ENCODE measurements around the gene RFC1.
"Not testable (repeated sequence)": the region's sequence is repeated elsewhere in the genome, so short reads cannot be mapped to it uniquely, and the experiment has no call there.

RFC1 gene

DNA sequence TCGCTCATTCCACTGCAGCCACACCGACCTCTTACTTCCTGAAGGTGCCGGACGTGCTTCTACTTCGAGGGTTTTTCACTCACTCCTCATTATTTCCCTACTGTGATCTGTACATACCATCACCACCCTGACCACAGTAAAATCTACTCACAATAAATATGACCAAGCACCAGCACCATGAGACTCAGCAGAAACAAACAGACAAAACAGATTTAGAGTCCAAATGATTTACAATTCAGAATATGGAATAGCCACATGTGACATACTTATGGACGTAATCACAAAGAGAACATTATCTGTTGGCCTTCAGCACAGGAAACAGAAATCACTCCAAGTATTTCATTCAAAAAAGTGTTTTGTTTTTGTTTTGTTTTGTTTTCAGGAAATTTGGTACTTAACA is 24.4 kb upstream of the RFC1 start:
- Histone ChIP-seq H3K9ac (ENCODE audit: low read depth in 1 of 2, low read length in 2 of 2) (no peak overlapping the region), H3K27ac (ENCODE audit: low read depth, low read length) (no peak overlapping the region), H3K36me3 (ENCODE audit: control insufficient read depth in 1 of 2, insufficient read depth in 2 of 2, low read length in 2 of 2) (no peaks in the 10 kb centered on the region), H3K4me3 (ENCODE audit: low read depth in 1 of 2, low read length in 2 of 2) (no peak overlapping the region), H3K4me1 (ENCODE audit: control insufficient read depth in 1 of 2, insufficient read depth in 2 of 2, low read length in 2 of 2) (no peaks in the 10 kb centered on the region), H3K9me3 (ENCODE audit: control insufficient read depth in 1 of 2, low read length in 2 of 2) (no peaks in the 10 kb centered on the region), H3K27me3 (ENCODE audit: control insufficient read depth in 1 of 2, insufficient read depth in 2 of 2, low read length in 2 of 2) (peaks cover 0 to 5% of the 10 kb centered on the region in 2 donors)

DNA sequence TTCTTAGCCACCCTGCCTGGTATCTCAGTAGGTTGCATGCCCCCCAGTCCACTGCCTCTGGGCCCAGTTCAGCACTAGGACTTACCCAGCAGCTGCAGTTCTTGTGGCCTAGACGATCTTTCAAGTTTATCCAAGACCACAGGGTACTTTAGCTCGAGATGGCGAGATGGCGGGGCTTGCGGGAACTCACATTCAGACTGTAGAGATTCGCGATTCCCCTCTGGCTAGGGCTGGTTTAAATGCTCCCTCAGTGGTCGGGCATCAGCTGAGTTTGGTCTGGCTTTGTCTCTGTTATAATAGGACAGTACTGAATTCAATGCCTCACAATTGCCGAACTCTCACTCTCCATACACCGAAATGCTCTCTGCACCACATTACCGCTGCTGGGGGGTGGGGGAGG is 18.4 kb upstream of the RFC1 start:
- H3K4me3 ChIP-seq (ENCODE audit: low read depth in 1 of 2, low read length in 2 of 2), result no peak overlapping the region
- no peaks in the 10 kb centered on the region for H3K9me3 ChIP-seq (ENCODE audit: control insufficient read depth in 1 of 2, low read length in 2 of 2)
- no peak overlapping the region for H3K27ac ChIP-seq (ENCODE audit: low read depth, low read length)
- H3K4me1 ChIP-seq (ENCODE audit: control insufficient read depth in 1 of 2, insufficient read depth in 2 of 2, low read length in 2 of 2), result no peaks in the 10 kb centered on the region
- no peak overlapping the region for H3K9ac ChIP-seq (ENCODE audit: low read depth in 1 of 2, low read length in 2 of 2)
- peaks cover 0 to 4% of the 10 kb centered on the region in 2 donors for H3K27me3 ChIP-seq (ENCODE audit: control insufficient read depth in 1 of 2, insufficient read depth in 2 of 2, low read length in 2 of 2)
- no peaks in the 10 kb centered on the region for H3K36me3 ChIP-seq (ENCODE audit: control insufficient read depth in 1 of 2, insufficient read depth in 2 of 2, low read length in 2 of 2)

DNA sequence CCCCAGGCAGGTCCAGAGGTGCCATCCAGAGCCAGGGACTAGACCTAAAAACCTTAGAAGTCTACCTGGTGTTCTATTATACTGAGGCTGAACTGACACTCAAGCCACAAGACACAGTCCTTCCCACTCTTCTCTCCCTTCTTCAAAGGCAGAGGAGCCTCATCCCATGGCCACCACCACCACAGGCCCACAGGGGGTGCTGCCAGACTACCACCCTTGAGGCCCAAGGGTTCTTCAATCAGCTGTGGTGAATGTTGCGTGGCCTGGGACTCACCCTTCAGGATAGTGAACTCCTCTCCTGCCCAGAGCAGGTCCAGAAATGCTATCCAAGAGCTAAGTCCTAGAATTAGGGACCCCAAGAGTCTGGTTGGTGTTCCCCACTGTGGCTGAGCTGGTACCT is 17.5 kb upstream of the RFC1 start:
- Histone ChIP-seq H3K9ac (ENCODE audit: low read depth in 1 of 2, low read length in 2 of 2) (no peak overlapping the region), H3K27me3 (ENCODE audit: control insufficient read depth in 1 of 2, insufficient read depth in 2 of 2, low read length in 2 of 2) (no peaks in the 10 kb centered on the region), H3K4me3 (ENCODE audit: low read depth in 1 of 2, low read length in 2 of 2) (no peak overlapping the region), H3K4me1 (ENCODE audit: control insufficient read depth in 1 of 2, insufficient read depth in 2 of 2, low read length in 2 of 2) (no peaks in the 10 kb centered on the region), H3K27ac (ENCODE audit: low read depth, low read length) (no peak overlapping the region), H3K36me3 (ENCODE audit: control insufficient read depth in 1 of 2, insufficient read depth in 2 of 2, low read length in 2 of 2) (no peaks in the 10 kb centered on the region), H3K9me3 (ENCODE audit: control insufficient read depth in 1 of 2, low read length in 2 of 2) (no peaks in the 10 kb centered on the region)

DNA sequence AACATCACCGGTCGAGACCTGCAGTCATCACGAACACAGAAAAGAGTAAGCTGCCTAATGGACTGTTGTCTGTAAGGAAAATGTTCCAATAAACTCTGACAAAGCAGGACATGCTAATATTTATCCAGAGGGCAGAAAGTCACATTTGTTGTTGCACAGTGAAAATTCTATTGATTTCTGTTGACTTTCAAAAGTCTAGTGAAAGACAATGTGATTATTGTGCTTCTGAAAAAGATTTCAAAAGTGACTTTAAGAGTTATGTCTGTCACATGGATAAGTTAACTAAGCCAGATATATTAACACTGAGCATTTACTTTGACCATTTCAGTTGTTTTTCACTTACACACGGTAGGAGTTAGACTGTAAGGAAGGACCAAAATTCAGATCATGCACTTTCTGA is 9.3 kb upstream of the RFC1 start:
- Histone ChIP-seq H3K9me3 (ENCODE audit: control insufficient read depth in 1 of 2, low read length in 2 of 2) (no peaks in the 10 kb centered on the region), H3K4me3 (ENCODE audit: low read depth in 1 of 2, low read length in 2 of 2) (no peak overlapping the region), H3K4me1 (ENCODE audit: control insufficient read depth in 1 of 2, insufficient read depth in 2 of 2, low read length in 2 of 2) (no peaks in the 10 kb centered on the region), H3K27me3 (ENCODE audit: control insufficient read depth in 1 of 2, insufficient read depth in 2 of 2, low read length in 2 of 2) (no peaks in the 10 kb centered on the region), H3K9ac (ENCODE audit: low read depth in 1 of 2, low read length in 2 of 2) (no peak overlapping the region), H3K27ac (ENCODE audit: low read depth, low read length) (no peak overlapping the region), H3K36me3 (ENCODE audit: control insufficient read depth in 1 of 2, insufficient read depth in 2 of 2, low read length in 2 of 2) (no peaks in the 10 kb centered on the region)

DNA sequence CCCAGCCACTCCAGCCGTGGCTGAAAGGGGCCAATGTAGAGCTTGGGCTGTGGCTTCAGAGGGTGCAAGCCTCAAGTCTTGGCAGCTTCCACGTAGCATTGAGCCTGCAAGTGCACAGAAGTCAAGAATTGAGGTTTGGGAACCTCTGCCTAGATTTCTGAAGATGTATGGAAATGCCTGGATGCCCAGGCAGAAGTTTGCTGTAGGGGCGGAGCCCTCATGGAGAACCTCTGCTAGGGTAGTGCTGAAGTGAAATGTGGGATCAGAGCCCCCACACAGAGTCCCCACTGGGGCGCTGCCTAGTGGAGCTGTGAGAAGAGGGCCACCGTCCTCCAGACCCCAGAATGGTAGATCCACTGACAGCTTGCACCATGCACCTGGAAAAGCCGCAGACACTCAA is 5.0 kb upstream of the RFC1 start:
- H3K36me3 ChIP-seq (ENCODE audit: control insufficient read depth in 1 of 2, insufficient read depth in 2 of 2, low read length in 2 of 2); H3K9me3 ChIP-seq (ENCODE audit: control insufficient read depth in 1 of 2, low read length in 2 of 2); H3K4me3 ChIP-seq (ENCODE audit: low read depth in 1 of 2, low read length in 2 of 2); H3K27me3 ChIP-seq (ENCODE audit: control insufficient read depth in 1 of 2, insufficient read depth in 2 of 2, low read length in 2 of 2); H3K9ac ChIP-seq (ENCODE audit: low read depth in 1 of 2, low read length in 2 of 2); H3K27ac ChIP-seq (ENCODE audit: low read depth, low read length); H3K4me1 ChIP-seq (ENCODE audit: control insufficient read depth in 1 of 2, insufficient read depth in 2 of 2, low read length in 2 of 2): not testable (repeated sequence)

DNA sequence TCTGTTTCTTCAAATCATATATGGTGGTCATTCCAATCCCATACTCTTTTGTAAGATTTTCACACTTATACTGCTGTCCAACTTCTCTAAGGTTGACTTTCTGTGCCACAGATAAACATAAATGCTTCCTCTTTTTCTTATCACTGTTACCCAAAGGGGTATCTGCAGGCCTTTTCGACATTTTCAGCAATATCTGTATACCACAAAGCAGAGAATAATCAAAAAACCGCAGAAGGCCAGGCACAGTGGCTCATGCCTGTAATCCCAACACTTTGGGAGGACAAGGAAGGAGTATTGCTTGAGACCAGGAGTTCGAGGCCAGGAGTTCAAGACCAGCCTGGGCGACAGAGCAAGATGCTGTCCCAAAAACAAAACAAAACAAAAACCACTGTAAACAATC is 3.1 kb upstream of the RFC1 start:
- H3K36me3 ChIP-seq (ENCODE audit: control insufficient read depth in 1 of 2, insufficient read depth in 2 of 2, low read length in 2 of 2), result no peaks in the 10 kb centered on the region
- no peaks in the 10 kb centered on the region for H3K27me3 ChIP-seq (ENCODE audit: control insufficient read depth in 1 of 2, insufficient read depth in 2 of 2, low read length in 2 of 2)
- peaks cover 11 to 12% of the 10 kb centered on the region in 2 donors for H3K4me1 ChIP-seq (ENCODE audit: control insufficient read depth in 1 of 2, insufficient read depth in 2 of 2, low read length in 2 of 2)
- H3K9ac ChIP-seq (ENCODE audit: low read depth in 1 of 2, low read length in 2 of 2), result no peak overlapping the region
- H3K9me3 ChIP-seq (ENCODE audit: control insufficient read depth in 1 of 2, low read length in 2 of 2), result no peaks in the 10 kb centered on the region
- H3K27ac ChIP-seq (ENCODE audit: low read depth, low read length), result no peak overlapping the region
- H3K4me3 ChIP-seq (ENCODE audit: low read depth in 1 of 2, low read length in 2 of 2), result no peak overlapping the region

DNA sequence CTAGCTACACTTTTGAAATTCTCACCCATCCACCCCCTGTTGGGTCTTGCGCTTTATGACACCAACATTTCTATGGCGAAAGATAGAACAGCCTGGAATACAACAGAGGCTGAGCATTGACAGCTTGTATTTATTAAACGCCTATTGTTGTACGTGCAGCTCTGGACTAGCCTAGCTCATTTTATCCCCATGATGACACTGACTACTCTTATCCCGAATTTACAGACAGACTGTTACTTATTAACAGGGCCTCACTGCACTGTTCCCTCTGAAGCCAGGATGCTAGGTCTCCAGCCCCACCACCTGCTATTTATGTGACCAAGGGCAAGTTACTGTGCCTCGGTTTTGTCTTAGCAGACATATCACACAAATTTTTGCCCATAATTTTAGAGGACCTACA is 1.0 kb upstream of the RFC1 start:
- Histone ChIP-seq H3K9me3 (ENCODE audit: control insufficient read depth in 1 of 2, low read length in 2 of 2) (no peaks in the 10 kb centered on the region), H3K27ac (ENCODE audit: low read depth, low read length) (no peak overlapping the region), H3K27me3 (ENCODE audit: control insufficient read depth in 1 of 2, insufficient read depth in 2 of 2, low read length in 2 of 2) (no peaks in the 10 kb centered on the region), H3K4me1 (ENCODE audit: control insufficient read depth in 1 of 2, insufficient read depth in 2 of 2, low read length in 2 of 2) (peaks cover 14 to 15% of the 10 kb centered on the region in 2 donors), H3K4me3 (ENCODE audit: low read depth in 1 of 2, low read length in 2 of 2) (no peak overlapping the region), H3K9ac (ENCODE audit: low read depth in 1 of 2, low read length in 2 of 2) (no peak overlapping the region), H3K36me3 (ENCODE audit: control insufficient read depth in 1 of 2, insufficient read depth in 2 of 2, low read length in 2 of 2) (no peaks in the 10 kb centered on the region)

DNA sequence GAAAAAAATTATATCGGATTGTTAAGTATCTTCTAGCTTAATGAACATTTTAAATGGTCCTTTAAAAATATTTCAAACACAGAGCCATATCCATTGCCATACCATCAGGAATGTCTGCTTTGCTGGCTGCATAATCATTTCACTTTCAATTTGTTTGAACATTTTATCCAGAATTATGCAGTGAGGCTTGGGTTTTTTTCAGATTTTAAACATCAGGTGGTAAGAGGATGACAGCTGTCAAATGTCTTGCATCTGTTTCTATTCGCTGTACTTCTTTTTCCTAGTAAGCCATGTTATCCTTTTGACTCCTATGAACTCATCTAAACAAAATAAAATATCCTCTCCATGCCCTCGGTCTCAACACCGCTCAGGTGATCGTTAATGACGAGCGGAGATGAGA is 802 bp downstream of the RFC1 start:
- H3K36me3 ChIP-seq (ENCODE audit: control insufficient read depth in 1 of 2, insufficient read depth in 2 of 2, low read length in 2 of 2), result no peaks in the 10 kb centered on the region
- no peaks in the 10 kb centered on the region for H3K9me3 ChIP-seq (ENCODE audit: control insufficient read depth in 1 of 2, low read length in 2 of 2)
- H3K4me1 ChIP-seq (ENCODE audit: control insufficient read depth in 1 of 2, insufficient read depth in 2 of 2, low read length in 2 of 2), result peaks cover 14 to 15% of the 10 kb centered on the region in 2 donors
- peak overlapping the region; percentile 60 for H3K27ac ChIP-seq (ENCODE audit: low read depth, low read length)
- H3K4me3 ChIP-seq (ENCODE audit: low read depth in 1 of 2, low read length in 2 of 2), result peak overlapping the region; percentile 91 to 97
- H3K9ac ChIP-seq (ENCODE audit: low read depth in 1 of 2, low read length in 2 of 2), result peak overlapping the region; percentile 80 to 87
- no peaks in the 10 kb centered on the region for H3K27me3 ChIP-seq (ENCODE audit: control insufficient read depth in 1 of 2, insufficient read depth in 2 of 2, low read length in 2 of 2)

DNA sequence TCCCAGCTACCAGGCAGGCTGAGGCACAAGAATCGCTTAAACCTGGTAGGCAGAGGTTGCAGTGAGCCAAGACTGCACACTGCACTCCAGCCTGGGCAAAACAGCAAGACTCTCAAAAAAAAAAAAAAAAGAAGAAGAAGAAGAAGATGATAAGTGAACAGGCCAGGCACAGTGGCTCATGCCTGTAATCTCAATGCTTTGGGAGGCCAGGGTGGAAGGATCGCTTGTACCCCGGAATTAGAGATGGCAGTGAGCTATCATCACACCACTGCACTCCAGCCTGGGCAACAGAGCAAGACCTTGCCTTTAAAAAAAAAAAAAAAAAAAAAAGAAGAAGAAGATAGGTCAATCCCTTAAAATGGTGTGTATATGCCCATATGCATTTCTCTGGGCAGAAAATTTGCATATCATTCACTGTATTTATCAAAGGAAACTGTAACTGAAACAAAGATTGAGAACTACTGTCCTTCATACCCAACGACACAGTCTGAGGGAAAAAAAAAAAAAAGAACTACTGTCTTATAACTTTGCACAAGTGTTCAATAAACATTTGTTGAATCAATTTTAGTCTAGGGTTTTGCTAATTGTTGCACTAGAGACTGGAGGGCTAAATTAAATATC is 2.3 kb downstream of the RFC1 start:
- Histone ChIP-seq H3K36me3 (ENCODE audit: control insufficient read depth in 1 of 2, insufficient read depth in 2 of 2, low read length in 2 of 2) (no peaks in the 10 kb centered on the region), H3K9ac (ENCODE audit: low read depth in 1 of 2, low read length in 2 of 2) (no peak overlapping the region), H3K27me3 (ENCODE audit: control insufficient read depth in 1 of 2, insufficient read depth in 2 of 2, low read length in 2 of 2) (no peaks in the 10 kb centered on the region), H3K9me3 (ENCODE audit: control insufficient read depth in 1 of 2, low read length in 2 of 2) (no peaks in the 10 kb centered on the region), H3K27ac (ENCODE audit: low read depth, low read length) (no peak overlapping the region), H3K4me3 (ENCODE audit: low read depth in 1 of 2, low read length in 2 of 2) (no peak overlapping the region), H3K4me1 (ENCODE audit: control insufficient read depth in 1 of 2, insufficient read depth in 2 of 2, low read length in 2 of 2) (peaks cover 14 to 15% of the 10 kb centered on the region in 2 donors)

DNA sequence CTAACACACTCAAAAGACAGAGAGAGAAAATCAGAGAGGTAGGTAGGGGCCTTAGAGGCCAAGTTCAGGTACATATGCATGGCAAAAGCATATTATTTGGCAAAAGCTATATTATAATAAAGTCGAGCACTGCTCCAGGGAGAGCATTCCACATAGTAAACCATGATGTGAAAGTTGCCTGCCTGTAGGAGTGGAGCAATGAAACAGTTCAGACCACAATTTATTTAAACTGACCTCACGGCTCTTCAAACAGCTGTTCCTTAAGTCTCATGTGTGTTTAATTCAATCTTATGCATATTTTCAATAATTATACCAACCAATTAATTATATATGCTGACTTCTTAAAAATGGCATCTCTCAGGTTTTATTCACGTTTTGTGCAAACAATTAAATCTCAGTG is 3.3 kb downstream of the RFC1 start:
- Histone ChIP-seq H3K27ac (ENCODE audit: low read depth, low read length) (no peak overlapping the region), H3K27me3 (ENCODE audit: control insufficient read depth in 1 of 2, insufficient read depth in 2 of 2, low read length in 2 of 2) (no peaks in the 10 kb centered on the region), H3K4me1 (ENCODE audit: control insufficient read depth in 1 of 2, insufficient read depth in 2 of 2, low read length in 2 of 2) (peaks cover 14 to 15% of the 10 kb centered on the region in 2 donors), H3K36me3 (ENCODE audit: control insufficient read depth in 1 of 2, insufficient read depth in 2 of 2, low read length in 2 of 2) (peaks cover 0 to 3% of the 10 kb centered on the region in 2 donors), H3K9me3 (ENCODE audit: control insufficient read depth in 1 of 2, low read length in 2 of 2) (no peaks in the 10 kb centered on the region), H3K9ac (ENCODE audit: low read depth in 1 of 2, low read length in 2 of 2) (no peak overlapping the region), H3K4me3 (ENCODE audit: low read depth in 1 of 2, low read length in 2 of 2) (no peak overlapping the region)

DNA sequence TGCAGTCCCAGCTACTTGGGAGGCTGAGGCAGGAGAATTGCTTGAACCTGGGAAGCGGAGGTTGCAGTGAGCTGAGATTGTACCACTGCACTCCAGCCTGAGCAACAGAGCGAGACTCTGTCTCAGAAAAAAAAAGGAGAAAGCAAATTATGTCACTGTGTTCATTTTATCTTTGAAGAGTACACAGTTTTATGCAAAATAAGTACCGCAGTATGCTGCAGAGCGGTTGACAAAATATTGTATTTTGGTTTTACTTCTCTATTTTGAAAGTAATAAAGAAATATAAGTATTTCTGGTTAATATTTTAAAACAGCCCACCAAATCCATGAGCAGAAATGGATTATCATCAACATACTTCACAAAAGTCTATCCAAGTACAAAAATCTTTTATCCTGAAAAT is 5.6 kb downstream of the RFC1 start:
- H3K9me3 ChIP-seq (ENCODE audit: control insufficient read depth in 1 of 2, low read length in 2 of 2); H3K27me3 ChIP-seq (ENCODE audit: control insufficient read depth in 1 of 2, insufficient read depth in 2 of 2, low read length in 2 of 2); H3K27ac ChIP-seq (ENCODE audit: low read depth, low read length); H3K9ac ChIP-seq (ENCODE audit: low read depth in 1 of 2, low read length in 2 of 2); H3K4me3 ChIP-seq (ENCODE audit: low read depth in 1 of 2, low read length in 2 of 2); H3K36me3 ChIP-seq (ENCODE audit: control insufficient read depth in 1 of 2, insufficient read depth in 2 of 2, low read length in 2 of 2): not testable (repeated sequence)
- H3K4me1 ChIP-seq (ENCODE audit: control insufficient read depth in 1 of 2, insufficient read depth in 2 of 2, low read length in 2 of 2), result peaks cover 14 to 15% of the 10 kb centered on the region in 2 donors

Data from duodenal mucosa (tissue), 2 donors.